ENCODE data around the gene ISG20L2. TPM values are rescaled to one million over a fixed set of nuclear protein-coding genes. Genes with fewer than 3 reads are reported as not detected.
"Not testable (repeated sequence)": the region's sequence is repeated elsewhere in the genome, so short reads cannot be mapped to it uniquely, and the experiment has no call there.

The ISG20L2 gene
- total and polyA plus RNA-seq, 8 donors = 18.3 to 45.9 (median 40.3) TPM

GRCh38 chr1:156760796-156761104, 32.2 kb upstream of the ISG20L2 start:
- intact Hi-C loops (cut with DNase I) = no loop called here
- Histone ChIP-seq H3K27me3 (no peaks in the 10 kb centered on the region), H3K4me3 (no peak overlapping the region), H3K4me1 (peaks cover 0 to 3% of the 10 kb centered on the region in 2 donors), H3K36me3 (no peaks in the 10 kb centered on the region), H3K27ac (no peak overlapping the region), H3K9me3 (no peaks in the 10 kb centered on the region)
- no peak for TF ChIP-seq CTCF (IDR thresholded peaks at IDR 0.05)
- ATAC-seq (no peak), DNase-seq (no peak)

- no peaks in the 10 kb centered on the region for H3K9me3 ChIP-seq
- no peak overlapping the region for H3K4me3 ChIP-seq
- no peaks in the 10 kb centered on the region for H3K4me1 ChIP-seq
- intact Hi-C loops (cut with DNase I) = no loop called here
- H3K27me3 ChIP-seq = no peaks in the 10 kb centered on the region
- ATAC-seq (no peak), DNase-seq (no peak)
- no peaks in the 10 kb centered on the region for H3K36me3 ChIP-seq
- no peak overlapping the region for H3K27ac ChIP-seq
- TF ChIP-seq CTCF (IDR thresholded peaks at IDR 0.05) = no peak
These were observed 31.7 kb upstream of the ISG20L2 start for GRCh38 chr1:156760092-156760795.

- H3K27ac ChIP-seq; ATAC-seq; H3K9me3 ChIP-seq; DNase-seq; H3K27me3 ChIP-seq; H3K36me3 ChIP-seq; intact Hi-C loops (cut with DNase I); H3K4me3 ChIP-seq: not testable (repeated sequence)
- peaks cover 5 to 15% of the 10 kb centered on the region in 2 donors for H3K4me1 ChIP-seq
These were observed 29.1 kb upstream of the ISG20L2 start for GRCh38 chr1:156757572-156758253.

GRCh38 chr1:156756355-156756754, 27.8 kb upstream of the ISG20L2 start:
- ATAC-seq (no peak), DNase-seq (no peak)
- Histone ChIP-seq H3K27me3 (no peaks in the 10 kb centered on the region), H3K4me3 (no peak overlapping the region), H3K36me3 (no peaks in the 10 kb centered on the region), H3K27ac (no peak overlapping the region), H3K4me1 (peaks cover 6 to 20% of the 10 kb centered on the region in 2 donors), H3K9me3 (no peaks in the 10 kb centered on the region)
- no peak for TF ChIP-seq CTCF (IDR thresholded peaks at IDR 0.05)
- intact Hi-C loops (cut with DNase I) = no loop called here

GRCh38 chr1:156755527-156755950, 27.0 kb upstream of the ISG20L2 start:
- intact Hi-C loops (cut with DNase I) = no loop called here
- TF ChIP-seq CTCF (IDR thresholded peaks at IDR 0.05) = no peak
- Histone ChIP-seq H3K4me1 (peaks cover 6 to 20% of the 10 kb centered on the region in 2 donors), H3K27me3 (no peaks in the 10 kb centered on the region), H3K27ac (no peak overlapping the region), H3K36me3 (no peaks in the 10 kb centered on the region), H3K9me3 (no peaks in the 10 kb centered on the region), H3K4me3 (no peak overlapping the region)
- ATAC-seq (no peak), DNase-seq (no peak)
